Right lobe of liver (tissue), 6 donors: ENCODE data around the gene PTPRM. TPM values are rescaled to one million over a fixed set of nuclear protein-coding genes. Genes with fewer than 3 reads are reported as not detected.

Source experiments
- ATAC-seq, 4 donors: fragments of 200-7000 bp; cut with Tn5 transposase; one replicate each; pipeline ENCODE4 v1.9.1; 2020; ENCODE audit warnings: mild to moderate bottlenecking in 4 of 4, moderate library complexity in 4 of 4
- DNase-seq, 3 donors: peaks; one replicate each; pipeline ENCODE4 v3.0.0-alpha.2; 2020
- H3K27ac ChIP-seq, 3 donors: fragments of 200-600 bp; one replicate each; pipeline ENCODE4 v1.8.0; 2022
- H3K27me3 ChIP-seq, 2 donors: fragments of 200-600 bp; one replicate each; pipeline ENCODE4 v1.8.0; 2022
- H3K36me3 ChIP-seq, 4 donors: fragments of 200-600 bp; sonication (generic) in 1 of 4; one replicate each; pipeline versions ENCODE4 v1.5.1 to v1.8.0; 2017 to 2022; ENCODE audit warnings: control low read depth in 1 of 4
- H3K4me1 ChIP-seq, 4 donors: fragments of 200-600 bp; sonication (generic) in 1 of 4; one replicate each; pipeline versions ENCODE4 v1.5.1 to v1.8.0; 2017 to 2022; ENCODE audit warnings: control low read depth in 1 of 4
- H3K4me3 ChIP-seq, 3 donors: fragments of 200-600 bp; one replicate each; pipeline ENCODE4 v1.8.0; 2022
- H3K9me3 ChIP-seq, 4 donors: fragments of 200-600 bp; sonication (generic) in 1 of 4; one replicate each; pipeline versions ENCODE4 v1.5.1 to v1.8.0; 2017 to 2022; ENCODE audit warnings: control low read depth in 1 of 4
- POLR2A ChIP-seq: fragments of 450-650 bp; IDR thresholded peaks from one replicate; pipeline ENCODE4 v1.6.1; 2017; ENCODE audit warnings: antibody characterized with exemption, mild to moderate bottlenecking
- WGBS: methylation state at CpG from one replicate; pipeline ENCODE4 v1.1.6; 2018; ENCODE audit warnings: low coverage, low lambda C conversion rate; ENCODE audit not compliant: insufficient coverage; ENCODE audit errors: missing lambda C conversion rate; 5-methylcytosine and 5-hydroxymethylcytosine counted together
- intact Hi-C, 2 donors: fragments of 100-400 bp; cut with DNase I; formaldehyde crosslinking; loops; one replicate each; pipeline versions ENCODE4 v1.11.2 to v1.14.1; 2022
- total RNA-seq, 6 experiments: library from RNA; depleted of rRNA in 2 of 6; stranded (reverse); fragments of >200 nt in 2 of 6; fragmentation: NEBNext Ultra II Directional in 3 of 6; extraction: Animal tissue kit (Norgen Biotek cat#: 25700) in 3 of 6; gene quantifications; one replicate each; pipeline versions ENCODE4 v1.1.0 to v1.2.4, GENCODE V29; 2016 to 2023
- TF ChIP-seq, protein P1 (sequence below), 4 donors: fragments of 200-600 bp in 3 of 4; fragments of 450-650 bp in 1 of 4; IDR thresholded peaks; one replicate each; pipeline versions ENCODE4 v1.5.1 to v1.8.0; 2016 to 2022; ENCODE audit warnings: antibody characterized with exemption in 4 of 4, mild to moderate bottlenecking in 2 of 4
- donor health status: DM: no; HTN: yes; CAD: no.
- donor health status: DM: no; HTN: no; CAD: no.
- donor health status: DM: no; HTN: no; CAD: no.
- donor health status: DM: no; HTN: yes; CAD: no.
- donor health status: DM: no; HTN: yes; CAD: no.

Gene PTPRM
- total RNA-seq, 6 experiments from 2014 or later: 15.1 to 45.7 (median 26.5) TPM

GRCh38 chr18:8176554-8176953, 609.4 kb downstream of the PTPRM start:
- ATAC-seq (peak; percentile 71 to 92 (median 76)), DNase-seq (no peak)
- intact Hi-C loops: no loop called here
- H3K9me3 ChIP-seq: no peaks in the 10 kb centered on the region
- 0% methylated on average over 2 of the region's 4 CpGs for WGBS
- H3K36me3 ChIP-seq: no peaks in the 10 kb centered on the region
- H3K4me3 ChIP-seq: no peak overlapping the region
- no peak overlapping the region for H3K27ac ChIP-seq
- no peak for TF ChIP-seq POLR2A
- TF ChIP-seq, protein P1, sequence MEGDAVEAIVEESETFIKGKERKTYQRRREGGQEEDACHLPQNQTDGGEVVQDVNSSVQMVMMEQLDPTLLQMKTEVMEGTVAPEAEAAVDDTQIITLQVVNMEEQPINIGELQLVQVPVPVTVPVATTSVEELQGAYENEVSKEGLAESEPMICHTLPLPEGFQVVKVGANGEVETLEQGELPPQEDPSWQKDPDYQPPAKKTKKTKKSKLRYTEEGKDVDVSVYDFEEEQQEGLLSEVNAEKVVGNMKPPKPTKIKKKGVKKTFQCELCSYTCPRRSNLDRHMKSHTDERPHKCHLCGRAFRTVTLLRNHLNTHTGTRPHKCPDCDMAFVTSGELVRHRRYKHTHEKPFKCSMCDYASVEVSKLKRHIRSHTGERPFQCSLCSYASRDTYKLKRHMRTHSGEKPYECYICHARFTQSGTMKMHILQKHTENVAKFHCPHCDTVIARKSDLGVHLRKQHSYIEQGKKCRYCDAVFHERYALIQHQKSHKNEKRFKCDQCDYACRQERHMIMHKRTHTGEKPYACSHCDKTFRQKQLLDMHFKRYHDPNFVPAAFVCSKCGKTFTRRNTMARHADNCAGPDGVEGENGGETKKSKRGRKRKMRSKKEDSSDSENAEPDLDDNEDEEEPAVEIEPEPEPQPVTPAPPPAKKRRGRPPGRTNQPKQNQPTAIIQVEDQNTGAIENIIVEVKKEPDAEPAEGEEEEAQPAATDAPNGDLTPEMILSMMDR (IDR thresholded peaks at IDR 0.05): no peak
- peaks cover 0 to 18% (median 6%) of the 10 kb centered on the region in 4 donors for H3K4me1 ChIP-seq
- H3K27me3 ChIP-seq: no peaks in the 10 kb centered on the region

DNA sequence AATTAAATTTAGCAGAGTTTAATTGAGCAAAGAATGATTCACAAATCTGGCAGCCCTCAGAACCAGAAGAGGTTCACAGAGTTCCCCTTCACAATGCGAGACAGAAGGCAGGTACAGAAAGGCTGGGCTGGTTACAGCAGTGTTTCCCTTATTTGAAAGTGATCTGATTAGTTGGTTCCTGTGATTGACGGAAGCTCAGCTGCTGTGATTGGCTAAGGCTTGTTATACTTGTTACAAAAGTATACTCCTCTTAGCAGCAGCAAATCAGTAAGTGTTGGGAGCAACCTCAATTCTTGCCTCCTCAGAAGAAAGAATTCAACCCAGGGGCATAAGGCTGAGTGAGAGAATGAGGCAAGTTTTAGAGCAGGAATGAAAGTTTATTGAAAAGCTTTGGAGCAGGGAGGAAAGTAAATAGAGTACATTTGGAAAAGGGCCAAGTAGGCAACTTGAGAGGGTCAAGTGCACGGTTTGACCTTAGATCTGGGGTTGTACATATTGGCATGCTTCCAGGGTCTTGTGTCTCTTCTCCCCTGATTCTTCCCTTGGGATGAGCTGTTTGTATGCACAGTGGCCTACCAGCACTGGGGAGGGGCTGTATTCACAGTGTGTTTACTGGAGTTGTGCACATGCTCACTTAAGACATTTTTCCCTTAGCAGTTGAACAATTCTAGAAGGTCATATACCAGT, 610.4 kb downstream of the PTPRM start:
- Histone ChIP-seq H3K4me1 (peaks cover 0 to 18% (median 6%) of the 10 kb centered on the region in 4 donors), H3K27me3 (no peaks in the 10 kb centered on the region), H3K36me3 (no peaks in the 10 kb centered on the region), H3K4me3 (no peak overlapping the region), H3K9me3 (no peaks in the 10 kb centered on the region), H3K27ac (no peak overlapping the region)
- intact Hi-C loops: no loop called here
- 39% methylated on average over 3 of the region's 3 CpGs for WGBS
- TF ChIP-seq, protein P1 (IDR thresholded peaks at IDR 0.05): no peak
- TF ChIP-seq POLR2A: no peak
- no peak for DNase-seq
- ATAC-seq: peak; percentile 62 to 88 (median 82)

GRCh38 chr18:8186413-8186812, 619.3 kb downstream of the PTPRM start:
- H3K27me3 ChIP-seq: no peaks in the 10 kb centered on the region
- no peak for TF ChIP-seq POLR2A
- TF ChIP-seq, protein P1 (IDR thresholded peaks at IDR 0.05): no peak
- intact Hi-C loops: no loop called here
- ATAC-seq (no peak), DNase-seq (no peak)
- H3K4me1 ChIP-seq: no peaks in the 10 kb centered on the region
- no peaks in the 10 kb centered on the region for H3K36me3 ChIP-seq
- H3K27ac ChIP-seq: no peak overlapping the region
- WGBS: 50% methylated on average over 2 of the region's 2 CpGs
- H3K9me3 ChIP-seq: no peaks in the 10 kb centered on the region
- no peak overlapping the region for H3K4me3 ChIP-seq

GRCh38 chr18:8188184-8188583, 621.1 kb downstream of the PTPRM start:
- H3K27ac ChIP-seq: no peak overlapping the region
- ATAC-seq (no peak), DNase-seq (no peak)
- no peaks in the 10 kb centered on the region for H3K9me3 ChIP-seq
- H3K4me3 ChIP-seq: no peak overlapping the region
- WGBS: 84% methylated on average over 7 of the region's 7 CpGs
- H3K36me3 ChIP-seq: no peaks in the 10 kb centered on the region
- TF ChIP-seq, protein P1 (IDR thresholded peaks at IDR 0.05): no peak
- TF ChIP-seq POLR2A: no peak
- no peaks in the 10 kb centered on the region for H3K27me3 ChIP-seq
- H3K4me1 ChIP-seq: no peaks in the 10 kb centered on the region
- intact Hi-C loops: no loop called here
